H9 (cell line): ENCODE data around the gene SLC2A1. TPM values are rescaled to one million over a fixed set of nuclear protein-coding genes. Genes with fewer than 3 reads are reported as not detected.

Experiments used
- DNase-seq: peaks from one replicate; pipeline ENCODE4 v3.0.0-alpha.2; 2017
- H2AFZ ChIP-seq: one replicate; pipeline ENCODE4 v1.6.1; 2013; ENCODE audit warnings: mild to moderate bottlenecking, low read length, control low read depth, moderate library complexity
- H2AK5ac ChIP-seq: 2 replicates; pipeline ENCODE4 v1.6.1; 2013; ENCODE audit warnings: low read length, control low read depth, mixed read lengths; ENCODE audit not compliant: insufficient read length
- H2BK120ac ChIP-seq: one replicate; pipeline ENCODE4 v1.6.1; 2013; ENCODE audit warnings: low read depth, mild to moderate bottlenecking, low read length, control low read depth, inconsistent platforms; ENCODE audit not compliant: poor library complexity, severe bottlenecking
- H2BK12ac ChIP-seq: 2 replicates; pipeline ENCODE4 v1.6.1; 2013; ENCODE audit warnings: low read length, control low read depth, mixed read lengths, low read depth; ENCODE audit not compliant: insufficient read length
- H2BK15ac ChIP-seq: 2 replicates; pipeline ENCODE4 v1.6.1; 2013; ENCODE audit warnings: low read depth, low read length, control low read depth
- H2BK20ac ChIP-seq: one replicate; pipeline ENCODE4 v1.6.1; 2013; ENCODE audit warnings: low read depth, mild to moderate bottlenecking, low read length, control low read depth, inconsistent platforms; ENCODE audit not compliant: poor library complexity, severe bottlenecking
- H2BK5ac ChIP-seq: 2 replicates; pipeline ENCODE4 v1.6.1; 2013; ENCODE audit warnings: low read length, control low read depth, mixed read lengths; ENCODE audit not compliant: insufficient read length
- H3K14ac ChIP-seq: 2 replicates; pipeline ENCODE4 v1.6.1; 2013; ENCODE audit warnings: low read length, control low read depth; ENCODE audit not compliant: insufficient read depth
- H3K18ac ChIP-seq: 2 replicates; pipeline ENCODE4 v1.6.1; 2013; ENCODE audit warnings: low read depth, mild to moderate bottlenecking, mixed read lengths, low read length, control low read depth; ENCODE audit not compliant: insufficient read length
- H3K23ac ChIP-seq: 2 replicates; pipeline ENCODE4 v1.6.1; 2013; ENCODE audit warnings: low read length, control low read depth, mixed read lengths, low read depth; ENCODE audit not compliant: insufficient read length
- H3K23me2 ChIP-seq: 2 replicates; pipeline ENCODE4 v1.6.1; 2013; ENCODE audit warnings: low read depth, mild to moderate bottlenecking, mixed read lengths, low read length, control low read depth; ENCODE audit not compliant: insufficient read length, poor library complexity, severe bottlenecking
- H3K27ac ChIP-seq: 2 replicates; pipeline ENCODE4 v1.5.1; 2013; ENCODE audit warnings: low read length, control low read depth, mixed read lengths, low read depth; ENCODE audit not compliant: insufficient read length
- H3K27me3 ChIP-seq: 2 replicates; pipeline ENCODE4 v1.6.1; 2013; ENCODE audit warnings: low read length, control low read depth, inconsistent platforms; ENCODE audit not compliant: insufficient read depth
- H3K4ac ChIP-seq: 2 replicates; pipeline ENCODE4 v1.6.1; 2013; ENCODE audit warnings: low read depth, mild to moderate bottlenecking, control low read depth, inconsistent platforms, low read length, moderate library complexity
- H3K4me1 ChIP-seq: 2 replicates; pipeline ENCODE4 v1.6.1; 2013; ENCODE audit warnings: low read length, control low read depth, inconsistent platforms; ENCODE audit not compliant: insufficient read depth
- H3K4me2 ChIP-seq: 2 replicates; pipeline ENCODE4 v1.6.1; 2013; ENCODE audit warnings: low read length, control low read depth, mixed read lengths; ENCODE audit not compliant: insufficient read length, insufficient read depth
- H3K56ac ChIP-seq: 2 replicates; pipeline ENCODE4 v1.6.1; 2013; ENCODE audit warnings: low read depth, mild to moderate bottlenecking, mixed read lengths, low read length, control low read depth; ENCODE audit not compliant: insufficient read length
- H3K79me1 ChIP-seq: 2 replicates; pipeline ENCODE4 v1.6.1; 2013; ENCODE audit warnings: low read depth, mild to moderate bottlenecking, moderate library complexity, low read length, control low read depth, inconsistent platforms; ENCODE audit not compliant: insufficient read depth, poor library complexity, severe bottlenecking
- H3K79me2 ChIP-seq: 2 replicates; pipeline ENCODE4 v1.6.1; 2013; ENCODE audit warnings: low read length, control low read depth, inconsistent platforms; ENCODE audit not compliant: insufficient read depth
- H3K9ac ChIP-seq: 2 replicates; pipeline ENCODE4 v1.6.1; 2013; ENCODE audit warnings: low read length, control low read depth, mixed read lengths; ENCODE audit not compliant: insufficient read length; ENCODE audit errors: extremely low read depth
- H3K9me3 ChIP-seq: one replicate; pipeline ENCODE4 v1.6.1; 2013; ENCODE audit warnings: low read depth, low read length, inconsistent platforms; ENCODE audit not compliant: control insufficient read depth
- H3T11ph ChIP-seq: one replicate; pipeline ENCODE4 v1.6.1; 2013; ENCODE audit warnings: mild to moderate bottlenecking, low read length, control low read depth, inconsistent platforms
- H4K20me1 ChIP-seq: one replicate; pipeline ENCODE4 v1.6.1; 2013; ENCODE audit not compliant: control insufficient read depth, insufficient read length, insufficient read depth
- H4K5ac ChIP-seq: 2 replicates; pipeline ENCODE4 v1.6.1; 2013; ENCODE audit warnings: low read depth, mild to moderate bottlenecking, mixed read lengths, low read length, control low read depth; ENCODE audit not compliant: insufficient read length
- H4K8ac ChIP-seq: replicated peaks from 2 replicates; pipeline ENCODE4 v1.6.1; 2013; ENCODE audit warnings: low read length, control low read depth, mixed read lengths, low read depth; ENCODE audit not compliant: insufficient read length
- H4K91ac ChIP-seq: 2 replicates; pipeline ENCODE4 v1.6.1; 2013; ENCODE audit warnings: low read depth, mild to moderate bottlenecking, moderate library complexity, mixed read lengths, low read length, control low read depth; ENCODE audit not compliant: insufficient read length
- H3K27ac Mint-ChIP-seq, 3 experiments: 2 replicates in 2 of 3; 3 replicates in 1 of 3; pipeline ENCODE4 v1.8.0; 2020 to 2021; ENCODE audit warnings: mixed read lengths in 3 of 3, mild to moderate bottlenecking in 1 of 3, moderate library complexity in 1 of 3
- H3K27me3 Mint-ChIP-seq: 2 replicates; pipeline ENCODE4 v1.8.0; 2021; ENCODE audit warnings: low read depth, mild to moderate bottlenecking, moderate library complexity, mixed read lengths
- H3K36me3 Mint-ChIP-seq, 3 experiments: 2 replicates in 2 of 3; 3 replicates in 1 of 3; pipeline ENCODE4 v1.8.0; 2020 to 2021; ENCODE audit warnings: low read depth in 3 of 3, mixed read lengths in 3 of 3; ENCODE audit not compliant: insufficient read depth in 1 of 3
- H3K4me1 Mint-ChIP-seq, 2 experiments: 2 replicates each; pipeline ENCODE4 v1.8.0; 2020; ENCODE audit warnings: mixed read lengths in 2 of 2
- H3K4me3 Mint-ChIP-seq, 2 experiments: 2 replicates in 1 of 2; 3 replicates in 1 of 2; pipeline ENCODE4 v1.8.0; 2020 to 2021; ENCODE audit warnings: mild to moderate bottlenecking in 2 of 2, mixed read lengths in 2 of 2, moderate library complexity in 1 of 2
- H3K9me3 Mint-ChIP-seq, 2 experiments: 2 replicates in 1 of 2; 3 replicates in 1 of 2; pipeline ENCODE4 v1.8.0; 2020; ENCODE audit warnings: mild to moderate bottlenecking in 2 of 2, mixed read lengths in 2 of 2, moderate library complexity in 1 of 2
- CTCF ChIP-seq: fragments of 200-600 bp; sonication (generic); conservative IDR thresholded peaks from 3 replicates; pipeline ENCODE4 v1.8.0; 2021; ENCODE audit warnings: antibody characterized with exemption, mild to moderate bottlenecking
- total RNA-seq: library from RNA; stranded (reverse); gene quantifications from 2 replicates; pipeline ENCODE4 v1.2.1, GENCODE V29; 2021

The SLC2A1 gene
- total RNA-seq, 1 experiment from 2014 or later, result 186 TPM

- Histone ChIP-seq H3K27ac (no peak overlapping the region), H2AFZ (no peak overlapping the region), H3K27me3 (no peaks in the 10 kb centered on the region), H2BK20ac (no peak overlapping the region), H3K23me2 (no peaks in the 10 kb centered on the region), H3K4me2 (no peak overlapping the region), H3K79me2 (no peaks in the 10 kb centered on the region), H3T11ph (no peak overlapping the region), H4K8ac (no peak overlapping the region), H2BK5ac (no peak overlapping the region), H3K9me3 (no peaks in the 10 kb centered on the region), H4K20me1 (no peaks in the 10 kb centered on the region), H3K56ac (no peak overlapping the region), H4K91ac (no peak overlapping the region), H3K23ac (no peak overlapping the region), H3K79me1 (no peaks in the 10 kb centered on the region), H3K4ac (no peak overlapping the region), H3K18ac (no peak overlapping the region), H2BK15ac (no peak overlapping the region), H2AK5ac (no peak overlapping the region), H2BK12ac (no peak overlapping the region), H3K4me1 (peaks cover 2% of the 10 kb centered on the region; the same call in 1 of the 2 replicates), H3K14ac (no peak overlapping the region), H4K5ac (no peak overlapping the region), H3K9ac (no peak overlapping the region), H2BK120ac (no peak overlapping the region)
- H3K4me1 Mint-ChIP-seq, result peaks cover 9 to 10% of the 10 kb centered on the region in 2 experiments; a peak in 3 of 4 replicates
- H3K36me3 Mint-ChIP-seq, result no peaks in the 10 kb centered on the region
- H3K27me3 Mint-ChIP-seq, result peaks cover 15% of the 10 kb centered on the region
- H3K27ac Mint-ChIP-seq, result no peak overlapping the region
- TF ChIP-seq CTCF, result no peak
- DNase-seq, result no peak
- H3K9me3 Mint-ChIP-seq, result peaks cover 7 to 9% of the 10 kb centered on the region in 2 experiments; a peak in 3 of 5 replicates
- no peak overlapping the region for H3K4me3 Mint-ChIP-seq
Observed at GRCh38 chr1:42876009-42876408, 82.7 kb downstream of the SLC2A1 start.

Other genes with a start within 250 kb of the SLC2A1 start
- 11.1 and 12.5 TPM in 2 replicates for gene CLDN19, start 218.6 kb downstream of the SLC2A1 start, total RNA-seq
- gene P3H1, start 191.8 kb downstream of the SLC2A1 start, total RNA-seq, result 43.3 and 47.1 TPM in 2 replicates
- 6.1 and 7.7 TPM in 2 replicates for gene C1orf50, start 191.6 kb downstream of the SLC2A1 start, total RNA-seq
- 0.17 and 0.44 TPM in 2 replicates for gene TMEM269, start 173.9 kb downstream of the SLC2A1 start, total RNA-seq
- gene ERMAP, start 141.7 kb downstream of the SLC2A1 start, total RNA-seq, result 4.3 and 4.5 TPM in 2 replicates
- 37.9 and 41.3 TPM in 2 replicates for gene SVBP, start 141.5 kb downstream of the SLC2A1 start, total RNA-seq
- gene ZNF691, start 112.3 kb downstream of the SLC2A1 start, total RNA-seq, result 18.6 and 20.1 TPM in 2 replicates
- 84.3 and 84.7 TPM in 2 replicates for gene EBNA1BP2, start 213.4 kb upstream of the SLC2A1 start, total RNA-seq
- gene CFAP57, start 213.5 kb upstream of the SLC2A1 start, total RNA-seq, result 0.11 and 0.33 TPM in 2 replicates